ENCODE results near the gene POLR1A. TPM values are rescaled to one million over a fixed set of nuclear protein-coding genes. Genes with fewer than 3 reads are reported as not detected.

POLR1A gene
- total RNA-seq, 2 experiments from 2014 or later, result 13.1 to 13.4 TPM

DNA sequence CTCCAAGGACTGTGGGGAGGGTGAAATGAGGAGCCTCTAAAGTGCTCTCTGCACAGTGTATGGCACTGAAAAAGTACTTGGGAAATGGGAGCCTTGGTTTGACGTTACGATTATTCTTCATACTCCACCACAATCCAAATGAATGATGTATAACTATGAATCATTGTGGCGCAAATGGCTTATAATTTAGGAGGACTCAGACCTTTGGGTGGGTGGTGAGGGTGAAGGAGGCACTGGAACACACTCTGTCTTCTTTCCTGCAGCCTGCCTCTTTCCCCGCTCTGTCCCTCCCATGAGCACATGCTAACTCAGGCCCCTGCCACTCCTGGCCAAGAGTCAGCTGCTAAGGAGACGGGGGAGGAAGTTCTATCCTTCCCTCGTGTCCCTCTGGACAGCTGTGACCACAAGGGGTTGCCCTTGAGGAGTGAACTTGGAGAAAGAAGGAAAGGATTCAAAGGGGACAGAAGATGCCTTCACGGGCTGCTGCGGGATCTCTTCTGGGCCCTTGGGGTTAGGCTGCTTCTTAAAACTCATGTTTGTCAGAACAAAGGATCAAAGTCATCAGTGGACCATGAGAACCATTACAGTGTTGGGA lies 36.5 kb downstream of the POLR1A start:
- peaks cover 17% of the 10 kb centered on the region for H3K4me1 ChIP-seq (ENCODE audit: insufficient read depth, low read length)
- Mint-ChIP-seq H3K9me3 (no peaks in the 10 kb centered on the region), H3K36me3 (ENCODE audit: low read depth) (peaks cover 92% of the 10 kb centered on the region), H3K27ac (no peak overlapping the region), H3K4me1 (ENCODE audit: low read depth) (peaks cover 14% of the 10 kb centered on the region), H3K4me3 (no peak overlapping the region), H3K27me3 (no peaks in the 10 kb centered on the region)
- ChIA-PET CTCF (interaction anchor here (0.8 to 2.1 kb wide), 2 partner anchors 10 to 255 kb away, joined by 4 to 6 read pairs; no protein-coding TSS in a partner anchor), POLR2A (no interaction called here)
- no peaks in the 10 kb centered on the region for H3K9me3 ChIP-seq (ENCODE audit: control insufficient read depth in 1 of 2, insufficient read depth in 1 of 2, low read length in 2 of 2)
- intact Hi-C loops (cut with DNase I, micrococcal nuclease), result no loop called here
- no peaks in the 10 kb centered on the region for H3K27me3 ChIP-seq (ENCODE audit: control insufficient read depth in 1 of 2, insufficient read depth in 2 of 2, low read length in 2 of 2)
- H3K36me3 ChIP-seq (ENCODE audit: insufficient read depth, low read length), result peaks cover 55% of the 10 kb centered on the region
- DNase-seq (no peak), ATAC-seq (ENCODE audit: poor library complexity) (no peak)
- TF ChIP-seq, protein P1, sequence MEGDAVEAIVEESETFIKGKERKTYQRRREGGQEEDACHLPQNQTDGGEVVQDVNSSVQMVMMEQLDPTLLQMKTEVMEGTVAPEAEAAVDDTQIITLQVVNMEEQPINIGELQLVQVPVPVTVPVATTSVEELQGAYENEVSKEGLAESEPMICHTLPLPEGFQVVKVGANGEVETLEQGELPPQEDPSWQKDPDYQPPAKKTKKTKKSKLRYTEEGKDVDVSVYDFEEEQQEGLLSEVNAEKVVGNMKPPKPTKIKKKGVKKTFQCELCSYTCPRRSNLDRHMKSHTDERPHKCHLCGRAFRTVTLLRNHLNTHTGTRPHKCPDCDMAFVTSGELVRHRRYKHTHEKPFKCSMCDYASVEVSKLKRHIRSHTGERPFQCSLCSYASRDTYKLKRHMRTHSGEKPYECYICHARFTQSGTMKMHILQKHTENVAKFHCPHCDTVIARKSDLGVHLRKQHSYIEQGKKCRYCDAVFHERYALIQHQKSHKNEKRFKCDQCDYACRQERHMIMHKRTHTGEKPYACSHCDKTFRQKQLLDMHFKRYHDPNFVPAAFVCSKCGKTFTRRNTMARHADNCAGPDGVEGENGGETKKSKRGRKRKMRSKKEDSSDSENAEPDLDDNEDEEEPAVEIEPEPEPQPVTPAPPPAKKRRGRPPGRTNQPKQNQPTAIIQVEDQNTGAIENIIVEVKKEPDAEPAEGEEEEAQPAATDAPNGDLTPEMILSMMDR (IDR thresholded peaks at IDR 0.05), result no peak
- H3K4me3 ChIP-seq (ENCODE audit: low read length), result no peak overlapping the region
- H3K27ac ChIP-seq (ENCODE audit: low read depth in 1 of 2, low read length in 2 of 2), result no peak overlapping the region

DNA sequence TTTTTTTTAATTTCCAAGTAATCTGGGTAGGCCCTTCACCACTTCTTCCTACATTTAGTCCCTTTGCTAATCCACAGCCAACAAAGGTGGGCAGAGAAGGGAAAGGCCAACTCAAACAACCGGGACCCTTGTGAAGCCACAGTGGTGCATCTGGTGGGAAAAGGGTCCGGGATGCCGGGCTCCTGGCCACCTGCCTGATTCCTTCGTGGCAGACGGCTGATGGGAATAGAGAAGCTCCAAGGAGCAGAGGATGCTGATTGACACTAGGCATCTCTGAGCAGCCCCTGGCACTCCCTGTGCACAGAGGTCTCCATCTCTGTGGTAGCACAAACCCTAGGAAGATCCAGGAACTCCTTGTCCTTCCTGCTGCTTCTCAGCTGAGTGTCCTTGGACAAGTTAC lies 37.0 kb downstream of the POLR1A start:
- TF ChIP-seq, protein P1 (IDR thresholded peaks at IDR 0.05), result no peak
- ChIA-PET CTCF (interaction anchor here (0.8 to 2.1 kb wide), 5 partner anchors 10 to 255 kb away, joined by 4 to 6 read pairs (median 6); no protein-coding TSS in a partner anchor), POLR2A (interaction anchor here (0.7 to 1.7 kb wide), 3 partner anchors 32 to 180 kb away, joined by 3 to 4 read pairs (median 3); partner anchors contain the start of gene ST3GAL5)
- Mint-ChIP-seq H3K4me3 (no peak overlapping the region), H3K36me3 (ENCODE audit: low read depth) (peaks cover 92% of the 10 kb centered on the region), H3K4me1 (ENCODE audit: low read depth) (peaks cover 14% of the 10 kb centered on the region), H3K9me3 (no peaks in the 10 kb centered on the region), H3K27me3 (no peaks in the 10 kb centered on the region), H3K27ac (no peak overlapping the region)
- Histone ChIP-seq H3K9me3 (ENCODE audit: control insufficient read depth in 1 of 2, insufficient read depth in 1 of 2, low read length in 2 of 2) (no peaks in the 10 kb centered on the region), H3K36me3 (ENCODE audit: insufficient read depth, low read length) (peaks cover 55% of the 10 kb centered on the region), H3K27ac (ENCODE audit: low read depth in 1 of 2, low read length in 2 of 2) (no peak overlapping the region), H3K4me1 (ENCODE audit: insufficient read depth, low read length) (peaks cover 17% of the 10 kb centered on the region), H3K4me3 (ENCODE audit: low read length) (no peak overlapping the region), H3K27me3 (ENCODE audit: control insufficient read depth in 1 of 2, insufficient read depth in 2 of 2, low read length in 2 of 2) (no peaks in the 10 kb centered on the region)
- DNase-seq, result no peak
- no peak for ATAC-seq (ENCODE audit: poor library complexity)
- intact Hi-C loops (cut with DNase I, micrococcal nuclease), result no loop called here

DNA sequence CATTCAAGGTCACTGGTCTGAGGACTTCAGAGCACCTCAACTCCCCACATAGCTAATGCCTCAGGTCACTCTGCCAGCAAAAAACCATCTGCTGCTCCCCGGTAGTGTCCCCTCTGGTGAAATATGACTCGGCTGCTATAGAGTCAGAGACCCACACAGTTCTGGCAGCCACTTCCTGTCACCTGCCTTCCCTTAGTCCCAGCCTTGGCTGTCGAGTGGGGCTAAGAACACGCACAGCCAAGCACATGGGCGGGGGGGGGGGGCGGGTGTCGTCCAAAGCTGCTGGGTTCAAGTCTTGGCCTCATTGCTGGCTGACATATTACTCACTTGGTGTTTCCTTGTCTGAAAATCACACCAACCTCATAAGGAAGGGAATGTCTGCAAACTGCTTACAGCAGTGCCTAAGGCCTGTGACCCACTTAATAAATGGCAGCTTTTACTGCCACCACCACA lies 37.5 kb downstream of the POLR1A start:
- Mint-ChIP-seq H3K9me3 (no peaks in the 10 kb centered on the region), H3K27me3 (no peaks in the 10 kb centered on the region), H3K36me3 (ENCODE audit: low read depth) (peaks cover 92% of the 10 kb centered on the region), H3K4me1 (ENCODE audit: low read depth) (peaks cover 14% of the 10 kb centered on the region), H3K27ac (peak overlapping the region; percentile 16), H3K4me3 (no peak overlapping the region)
- no peak overlapping the region for H3K27ac ChIP-seq (ENCODE audit: low read depth in 1 of 2, low read length in 2 of 2)
- H3K4me1 ChIP-seq (ENCODE audit: insufficient read depth, low read length), result peaks cover 17% of the 10 kb centered on the region
- ATAC-seq (ENCODE audit: poor library complexity) (peak; percentile 97), DNase-seq (peak in 12 of 14 experiments; percentile 13 to 71 (median 44))
- peaks cover 57% of the 10 kb centered on the region for H3K36me3 ChIP-seq (ENCODE audit: insufficient read depth, low read length)
- POLR2A ChIA-PET, result interaction anchor here (0.7 to 1.7 kb wide), 6 partner anchors 27 to 179 kb away, joined by 3 to 4 read pairs (median 3); partner anchors contain the start of genes PTCD3 and ST3GAL5
- H3K4me3 ChIP-seq (ENCODE audit: low read length), result no peak overlapping the region
- no peaks in the 10 kb centered on the region for H3K9me3 ChIP-seq (ENCODE audit: control insufficient read depth in 1 of 2, insufficient read depth in 1 of 2, low read length in 2 of 2)
- no peaks in the 10 kb centered on the region for H3K27me3 ChIP-seq (ENCODE audit: control insufficient read depth in 1 of 2, insufficient read depth in 2 of 2, low read length in 2 of 2)
- CTCF ChIA-PET, result interaction anchor here (0.6 to 2.1 kb wide), 7 partner anchors 11 to 254 kb away, joined by 3 to 6 read pairs (median 6); no protein-coding TSS in a partner anchor
- TF ChIP-seq, protein P1 (IDR thresholded peaks at IDR 0.05), result no peak
- intact Hi-C loops (cut with DNase I, micrococcal nuclease), result no loop called here

All from CD4-positive, alpha-beta T cell (primary cell).